Stimulated activated CD4-positive, alpha-beta T cell treated with anti-CD3 and anti-CD28 coated beads, Interleukin-15, amount 100 ng/mL, for 1 hour (primary cell): Measurements from ENCODE around the gene MYL6B.
"Not testable (repeated sequence)": the region's sequence is repeated elsewhere in the genome, so short reads cannot be mapped to it uniquely, and the experiment has no call there.

Experiments
- DNase-seq, 2 donors: peaks; one replicate each; pipeline ENCODE4 v3.0.0-alpha.2; 2020; ENCODE audit warnings: low read depth in 1 of 2, low spot score in 1 of 2

The MYL6B gene

DNA sequence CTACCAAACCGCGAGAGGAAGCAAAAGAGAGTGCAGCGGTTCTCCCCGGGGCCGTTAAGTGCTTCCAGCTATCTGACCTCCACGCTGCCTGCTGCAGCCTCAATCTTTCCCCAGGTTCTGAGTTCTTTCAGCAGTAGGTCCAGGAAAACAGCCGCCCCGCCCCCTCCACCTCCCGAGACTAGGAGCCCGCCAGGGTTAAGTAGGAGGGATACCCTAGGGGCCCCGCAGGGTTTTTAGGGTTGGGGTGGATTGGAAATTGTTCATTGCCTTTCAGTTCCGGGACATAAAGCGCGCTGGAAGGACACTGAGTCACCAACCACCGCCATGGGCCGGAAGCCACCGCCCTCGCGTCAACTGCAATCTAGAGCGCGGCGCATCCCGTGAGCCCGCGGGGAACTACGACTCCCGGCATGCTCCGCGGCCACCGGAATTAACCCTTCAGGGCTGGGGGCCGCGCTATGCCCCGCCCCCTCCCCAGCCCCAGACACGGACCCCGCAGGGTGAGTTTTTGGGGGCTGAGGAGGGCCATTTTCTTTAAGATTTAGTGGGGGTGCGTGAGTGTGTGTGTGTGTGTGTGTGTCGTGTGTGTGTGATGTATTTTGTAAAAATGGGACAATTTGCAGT is at the start of gene MYL6B:
Gene MYL6B, plus strand, starts transcription at position 456 of the 624 bp plus-strand sequence. CDS start 1,332 bp downstream, outside the sequence.
- DNase-seq: peak; percentile 81 to 90

DNA sequence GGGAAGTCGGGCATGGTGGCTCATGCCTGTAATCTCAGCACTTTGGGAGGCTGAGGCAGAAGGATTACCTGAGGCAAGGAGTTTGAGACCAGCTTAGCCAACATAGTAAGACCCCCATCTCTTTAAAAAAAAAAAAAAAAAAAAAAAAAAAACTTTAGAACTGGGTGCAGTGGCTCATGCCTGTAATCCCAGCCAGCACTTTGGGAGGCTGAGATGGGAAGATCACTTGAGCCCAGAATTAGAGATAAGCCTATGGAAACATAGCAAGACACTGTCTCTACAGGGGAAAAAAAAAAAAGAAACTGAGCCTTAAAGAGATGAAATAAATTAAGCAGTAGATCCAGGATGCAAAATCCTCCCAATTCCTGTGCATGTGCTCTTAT is 49.7 kb upstream of the MYL6B start:
- DNase-seq: no peak

DNA sequence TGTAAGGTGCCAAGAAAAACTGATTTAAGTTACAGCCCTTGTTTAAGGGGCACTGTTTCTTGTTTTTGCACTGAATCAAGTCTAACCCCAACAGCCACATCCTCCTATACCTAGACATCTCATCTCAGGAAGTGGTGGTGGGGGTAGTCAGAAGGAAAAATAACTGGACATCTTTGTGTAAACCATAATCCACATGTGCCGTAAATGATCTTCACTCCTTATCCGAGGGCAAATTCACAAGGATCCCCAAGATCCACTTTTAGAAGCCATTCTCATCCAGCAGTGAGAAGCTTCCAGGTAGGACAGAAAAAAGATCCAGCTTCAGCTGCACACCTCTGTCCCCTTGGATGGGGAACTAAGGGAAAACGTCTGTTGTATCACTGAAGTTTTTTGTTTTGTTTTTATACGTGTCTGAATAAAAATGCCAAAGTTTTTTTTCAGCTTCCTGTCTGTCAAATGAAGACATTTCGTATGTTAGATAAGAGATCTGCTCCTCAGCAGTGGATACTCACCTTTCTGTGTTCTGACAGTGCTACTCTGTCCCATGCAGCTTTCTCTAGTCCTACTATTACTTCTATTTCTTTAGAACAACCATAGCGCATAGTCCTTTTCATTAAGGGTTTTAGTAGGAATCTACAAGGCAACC is 49.2 kb upstream of the MYL6B start:
- DNase-seq: no peak

DNA sequence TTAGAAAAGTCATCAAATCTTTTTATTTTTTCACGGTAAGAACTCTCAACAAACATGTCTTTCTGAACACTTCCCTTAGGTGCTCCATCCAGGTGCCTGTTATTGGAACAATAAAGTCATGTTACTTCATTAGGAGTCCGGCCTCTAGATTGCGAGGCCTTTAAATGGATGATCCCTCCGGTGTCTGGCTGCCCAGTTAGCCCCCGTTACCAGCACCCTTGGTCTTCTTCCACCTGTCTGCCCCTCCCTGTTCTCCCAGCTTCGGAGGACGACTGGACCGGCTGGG is 48.6 kb upstream of the MYL6B start:
- DNase-seq: no peak

DNA sequence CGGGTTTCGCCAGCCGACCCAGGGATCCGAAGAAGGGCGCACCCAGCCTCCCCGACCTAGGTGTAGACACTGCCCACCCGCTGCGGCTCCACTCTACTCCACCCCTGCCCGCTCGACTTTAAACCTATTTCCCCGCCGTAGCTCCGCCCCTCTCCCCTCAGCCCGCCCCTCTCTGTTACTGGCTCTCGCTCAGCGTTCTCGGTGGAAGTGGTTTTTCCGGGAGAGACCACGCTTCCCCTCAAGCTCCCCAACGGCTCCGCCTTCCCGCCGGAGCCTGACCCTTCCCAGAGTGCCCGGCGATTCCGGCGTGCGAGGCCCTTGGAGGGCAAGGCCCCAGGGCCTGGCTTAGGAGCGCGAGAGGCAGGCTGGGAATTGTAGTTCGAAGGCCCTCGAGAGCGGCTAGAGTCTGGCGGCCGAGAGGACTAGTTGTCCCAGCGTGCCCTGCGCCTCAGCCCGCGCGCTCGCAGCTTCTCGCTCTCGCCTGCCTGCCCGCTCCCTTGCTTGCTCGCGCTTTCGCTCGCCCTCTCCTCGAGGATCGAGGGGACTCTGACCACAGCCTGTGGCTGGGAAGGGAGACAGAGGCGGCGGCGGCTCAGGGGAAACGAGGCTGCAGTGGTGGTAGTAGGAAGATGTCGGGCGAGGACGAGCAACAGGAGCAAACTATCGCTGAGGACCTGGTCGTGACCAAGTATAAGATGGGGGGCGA is 48.1 kb upstream of the MYL6B start, which contains the start of gene PA2G4:
Gene PA2G4, plus strand, starts transcription at position 451 of the 706 bp plus-strand sequence. Its CDS starts 179 bp downstream, at position 630.
- DNase-seq: peak; percentile 93 to 95

DNA sequence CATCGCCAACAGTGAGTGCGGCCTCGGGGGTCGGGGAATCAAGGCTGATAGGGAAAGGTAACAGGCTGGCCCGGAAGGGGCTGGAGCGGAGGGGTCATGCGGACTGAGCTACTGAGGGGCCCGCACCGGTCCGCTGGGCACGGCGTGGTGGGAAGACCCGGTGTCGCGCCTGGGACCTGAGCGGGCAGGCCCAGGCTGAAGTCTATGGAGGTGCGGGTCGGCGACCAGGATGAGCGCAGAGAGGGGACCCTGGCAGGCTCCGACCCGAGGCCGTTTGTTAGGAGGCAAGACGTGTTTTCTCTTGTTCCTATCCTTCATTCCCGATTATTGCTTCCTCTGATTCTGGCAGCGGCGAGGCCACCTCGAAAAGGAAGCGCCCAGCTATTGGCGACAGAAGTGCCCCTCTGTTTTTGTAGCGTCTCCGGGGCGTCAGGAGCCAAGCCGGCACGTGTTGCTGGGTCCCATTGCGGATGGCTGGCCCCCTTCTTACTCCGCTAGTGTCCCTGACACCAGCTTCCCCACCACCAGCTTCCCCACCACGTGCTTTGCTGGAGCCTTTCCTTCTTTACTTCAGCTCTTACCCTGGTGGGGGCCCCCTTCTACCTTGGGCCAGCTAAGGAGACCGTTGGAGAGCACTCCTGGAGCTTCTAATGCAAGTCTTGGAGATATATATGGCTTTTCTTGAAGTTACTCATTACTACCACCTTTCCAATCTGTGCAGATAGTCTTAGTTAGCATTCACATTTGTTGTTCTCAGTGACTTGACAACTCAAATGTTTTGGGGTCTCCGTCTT is 47.4 kb upstream of the MYL6B start:
- DNase-seq: no peak

DNA sequence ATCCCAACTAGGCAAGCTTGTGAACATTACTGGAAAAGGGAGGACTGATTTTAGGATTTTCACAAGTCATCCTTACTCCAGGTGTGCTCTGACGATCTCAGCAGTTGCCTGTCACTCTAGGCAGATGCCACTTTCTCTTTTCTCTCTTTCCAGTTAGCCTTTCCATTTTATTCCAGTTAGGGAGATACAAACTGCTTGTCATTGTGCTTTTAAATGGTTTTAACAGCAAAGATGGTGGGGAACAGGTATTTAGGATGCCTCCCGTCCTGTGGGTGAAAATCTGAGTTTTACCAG is 46.8 kb upstream of the MYL6B start:
- DNase-seq: no peak

DNA sequence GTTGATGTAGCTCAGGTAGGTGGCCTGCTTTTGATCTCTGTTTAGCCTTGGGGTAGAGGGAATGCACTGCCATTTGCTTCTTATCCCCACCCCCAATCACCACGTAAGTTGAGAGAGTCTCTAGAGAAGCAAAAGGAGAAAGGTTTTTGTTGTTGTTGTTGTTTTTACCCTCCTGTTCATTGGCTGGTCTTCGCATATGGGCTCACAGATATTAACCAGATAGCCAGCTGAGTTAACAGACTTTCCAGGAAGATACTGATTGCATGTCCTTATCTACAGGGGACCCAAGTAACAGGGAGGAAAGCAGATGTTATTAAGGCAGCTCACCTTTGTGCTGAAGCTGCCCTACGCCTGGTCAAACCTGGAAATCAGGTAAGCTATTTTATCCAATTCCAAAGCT is 45.1 kb upstream of the MYL6B start:
- DNase-seq: no peak

DNA sequence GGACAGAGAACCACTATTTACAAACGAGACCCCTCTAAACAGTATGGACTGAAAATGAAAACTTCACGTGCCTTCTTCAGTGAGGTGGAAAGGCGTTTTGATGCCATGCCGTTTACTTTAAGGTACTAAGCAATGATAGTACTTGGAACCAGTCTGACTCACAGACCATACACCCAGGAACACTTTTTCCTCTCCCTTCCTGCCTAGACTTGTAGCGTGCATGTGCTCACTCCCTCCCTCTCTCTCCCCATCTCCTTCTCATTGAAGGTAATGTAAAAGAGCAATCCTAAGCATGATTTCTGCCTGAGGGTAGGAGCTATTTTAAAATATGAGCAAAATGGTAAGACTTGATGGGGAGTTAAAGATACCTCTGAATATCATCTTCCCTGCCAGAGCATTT is 41.8 kb upstream of the MYL6B start:
- no peak for DNase-seq

DNA sequence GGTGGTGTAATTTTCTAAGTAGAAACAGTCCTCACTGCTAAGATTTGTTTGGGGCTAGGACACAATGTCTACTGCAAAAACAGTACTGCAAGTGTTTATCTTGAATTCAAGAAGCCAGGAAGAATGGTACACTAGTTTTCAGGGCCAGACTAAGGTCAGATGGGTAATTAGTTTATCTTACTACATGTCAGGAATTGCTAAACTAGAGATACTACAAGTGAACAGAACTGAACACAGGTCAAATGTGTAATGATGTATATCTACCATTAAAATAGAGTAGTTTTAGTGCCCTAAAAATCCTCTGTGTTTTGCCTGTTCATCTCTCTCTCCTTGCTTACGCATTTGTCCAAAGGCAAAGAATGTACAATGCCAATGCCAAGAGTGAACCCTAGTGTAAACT is 38.3 kb upstream of the MYL6B start:
- DNase-seq: no peak

DNA sequence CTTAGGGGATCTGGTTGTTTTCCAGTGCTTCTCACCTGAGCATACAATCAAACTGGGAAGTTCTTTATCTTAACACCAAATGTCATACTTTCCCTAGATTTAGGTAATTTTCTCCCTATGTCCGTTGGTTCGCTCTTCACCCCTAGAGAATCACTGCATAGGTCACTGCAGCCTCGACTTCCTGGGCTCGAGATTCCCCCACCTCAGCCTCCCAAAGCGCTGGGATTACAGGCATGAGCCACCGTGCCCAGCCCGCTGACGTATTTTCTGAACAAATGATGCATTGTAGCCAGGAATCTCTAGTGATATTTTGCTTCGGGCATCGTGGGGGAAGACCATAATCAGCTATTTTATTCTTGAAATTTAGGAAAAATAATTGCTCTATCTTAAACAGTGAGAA is 37.1 kb upstream of the MYL6B start:
- no peak for DNase-seq

DNA sequence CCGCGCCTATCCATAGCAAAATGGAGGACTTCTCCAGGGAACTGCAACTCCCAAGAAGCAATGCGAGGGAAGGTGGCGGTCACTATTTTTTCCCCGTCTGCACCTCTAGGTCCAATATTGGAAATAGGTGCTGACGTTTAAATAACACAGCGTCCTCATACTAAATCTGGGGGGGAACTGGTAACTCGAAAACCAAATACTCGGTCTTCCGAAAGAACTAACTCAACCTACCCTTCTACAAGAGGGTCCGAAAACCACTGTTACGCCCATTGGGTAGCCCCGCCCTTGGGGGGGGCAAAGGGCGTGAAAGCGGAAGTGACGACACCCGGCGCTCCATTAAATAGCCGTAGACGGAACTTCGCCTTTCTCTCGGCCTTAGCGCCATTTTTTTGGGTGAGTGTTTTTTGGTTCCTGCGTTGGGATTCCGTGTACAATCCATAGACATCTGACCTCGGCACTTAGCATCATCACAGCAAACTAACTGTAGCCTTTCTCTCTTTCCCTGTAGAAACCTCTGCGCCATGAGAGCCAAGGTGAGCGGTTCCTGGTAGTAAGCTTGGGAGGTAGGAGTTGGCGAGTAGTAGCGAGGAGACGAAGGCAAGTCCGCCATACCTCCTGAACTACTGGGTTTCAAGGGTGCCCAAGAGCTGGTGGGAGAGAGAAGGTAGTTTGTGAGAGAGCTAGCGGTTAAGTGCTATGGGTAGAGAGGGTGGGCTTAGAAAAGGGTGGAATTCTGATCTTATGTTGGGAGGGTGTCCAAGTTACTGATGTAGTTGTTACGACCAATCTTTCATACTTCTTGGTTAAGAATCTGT is 35.9 kb upstream of the MYL6B start, which contains the start of gene RPL41:
Gene RPL41, plus strand, starts transcription at position 367 of the 815 bp plus-strand sequence.
- DNase-seq: peak; percentile 90

DNA sequence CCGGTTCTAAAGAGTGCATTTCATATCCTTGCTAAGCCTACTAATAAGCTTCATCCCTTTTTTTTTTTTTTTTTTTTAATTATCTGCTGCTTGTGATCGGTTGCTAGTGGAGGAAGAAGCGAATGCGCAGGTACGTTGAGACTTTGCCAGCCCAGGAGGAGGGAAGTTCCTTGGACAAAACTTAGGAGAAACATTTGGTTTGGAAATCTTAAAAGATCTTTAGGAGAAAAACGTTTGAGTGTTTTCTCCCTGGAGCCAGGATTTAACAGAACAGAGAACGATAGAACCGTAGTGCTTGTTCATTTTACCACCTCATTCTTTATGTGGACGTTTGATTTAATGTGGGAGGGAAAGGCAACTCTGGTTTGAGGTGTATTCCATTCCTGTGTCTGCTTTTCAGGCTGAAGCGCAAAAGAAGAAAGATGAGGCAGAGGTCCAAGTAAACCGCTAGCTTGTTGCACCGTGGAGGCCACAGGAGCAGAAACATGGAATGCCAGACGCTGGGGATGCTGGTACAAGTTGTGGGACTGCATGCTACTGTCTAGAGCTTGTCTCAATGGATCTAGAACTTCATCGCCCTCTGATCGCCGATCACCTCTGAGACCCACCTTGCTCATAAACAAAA is 35.2 kb upstream of the MYL6B start:
- not testable (repeated sequence) for DNase-seq

DNA sequence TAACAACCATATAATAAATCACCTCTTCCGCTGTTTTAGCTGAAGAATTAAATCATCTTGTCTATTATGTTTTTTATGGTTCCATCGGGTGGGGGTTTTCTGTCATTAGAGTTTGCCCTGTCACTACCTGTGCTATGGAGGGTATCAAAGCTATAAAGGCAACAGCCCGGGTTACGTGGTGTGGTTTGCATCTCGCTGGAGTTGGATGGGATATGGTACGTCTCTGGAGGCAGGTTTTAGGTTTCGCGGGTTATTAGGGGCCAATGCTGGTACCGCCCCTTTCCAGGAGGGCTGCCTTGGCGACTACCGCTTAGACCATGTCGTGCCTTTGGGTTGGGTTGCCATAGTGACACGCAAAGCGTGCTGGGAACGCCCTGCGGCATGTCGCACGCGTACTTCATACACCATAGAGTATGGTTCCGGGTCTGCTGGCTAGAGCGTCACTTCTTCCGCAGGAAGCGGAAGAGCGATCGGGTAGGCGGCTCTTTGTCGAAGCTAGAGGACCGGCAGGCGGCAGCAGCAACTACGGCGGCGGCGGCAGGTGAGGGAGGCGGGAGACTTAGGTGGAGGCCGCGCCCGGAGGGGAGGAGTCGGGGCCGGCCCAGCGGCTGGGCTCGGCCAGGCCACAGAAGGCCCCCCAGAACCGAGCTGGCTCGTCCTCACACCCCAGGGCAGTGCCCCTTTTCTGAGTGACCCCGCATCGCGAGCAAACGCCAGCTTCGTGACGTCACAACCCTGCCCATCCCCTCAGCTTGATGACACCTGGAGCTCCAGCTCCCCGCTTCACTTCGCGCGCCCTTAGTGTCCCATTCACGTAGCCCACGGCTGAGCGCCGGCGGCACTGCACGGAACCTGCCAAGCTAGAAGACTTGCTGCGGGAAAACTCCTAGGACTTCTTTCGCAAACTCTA is 34.4 kb upstream of the MYL6B start, which contains the start of gene ZC3H10:
Gene ZC3H10, plus strand, starts transcription at position 489 of the 910 bp plus-strand sequence. CDS start 2,297 bp downstream, outside the sequence.
- DNase-seq: peak; percentile 84 to 92

DNA sequence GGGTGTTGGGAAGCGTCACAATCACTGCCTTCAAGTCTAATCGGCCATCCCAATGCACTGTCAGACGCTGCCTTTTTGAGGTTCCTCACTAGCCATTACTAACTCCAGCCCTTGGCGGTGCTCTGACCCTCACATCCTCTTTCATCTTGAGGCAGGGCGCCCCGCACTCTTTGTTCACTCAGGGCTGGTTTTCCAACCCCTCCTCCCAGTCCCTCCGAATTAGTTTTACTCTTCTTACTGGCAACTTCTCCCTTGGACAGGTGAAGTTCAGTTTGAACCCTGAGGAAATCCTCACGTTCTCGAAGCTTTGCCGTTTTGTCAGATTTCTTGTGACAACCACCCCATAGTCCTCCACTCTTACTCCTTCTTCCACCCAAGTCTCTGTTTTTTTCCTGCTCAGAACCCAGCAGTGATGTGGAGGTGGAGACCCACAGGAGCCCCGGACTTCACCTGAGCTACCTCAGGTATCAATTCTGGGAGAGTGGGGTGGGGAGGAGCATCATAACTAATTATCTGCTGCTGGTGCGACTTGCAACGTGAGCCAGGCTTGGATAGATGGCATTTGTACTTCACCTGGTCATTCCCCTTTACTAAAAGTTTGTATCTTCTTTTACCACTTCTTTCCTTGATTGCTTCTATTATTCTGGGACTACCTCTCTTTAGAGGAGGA is 33.6 kb upstream of the MYL6B start:
- DNase-seq: no peak

DNA sequence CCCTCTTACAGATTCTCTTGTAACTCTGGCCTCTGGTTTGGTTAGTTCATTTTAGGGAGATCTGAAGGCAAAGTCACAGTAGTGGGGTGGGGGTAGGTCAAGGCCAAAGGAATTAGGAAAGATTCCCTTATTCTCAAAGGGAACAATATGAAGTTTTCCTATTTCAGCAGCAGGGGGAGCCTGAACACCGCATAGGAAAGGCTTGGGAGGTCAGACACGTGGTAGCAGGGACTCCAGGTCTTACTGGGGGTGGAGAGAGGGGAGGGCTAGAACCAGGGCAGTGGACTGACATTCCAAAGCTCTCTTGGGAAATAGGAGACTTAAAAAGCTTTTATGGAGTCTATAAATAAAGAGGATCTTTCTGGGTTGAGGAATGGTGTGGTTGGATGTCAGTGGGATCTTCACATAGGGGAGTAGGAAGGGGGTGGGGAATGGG is 33.0 kb upstream of the MYL6B start:
- no peak for DNase-seq

DNA sequence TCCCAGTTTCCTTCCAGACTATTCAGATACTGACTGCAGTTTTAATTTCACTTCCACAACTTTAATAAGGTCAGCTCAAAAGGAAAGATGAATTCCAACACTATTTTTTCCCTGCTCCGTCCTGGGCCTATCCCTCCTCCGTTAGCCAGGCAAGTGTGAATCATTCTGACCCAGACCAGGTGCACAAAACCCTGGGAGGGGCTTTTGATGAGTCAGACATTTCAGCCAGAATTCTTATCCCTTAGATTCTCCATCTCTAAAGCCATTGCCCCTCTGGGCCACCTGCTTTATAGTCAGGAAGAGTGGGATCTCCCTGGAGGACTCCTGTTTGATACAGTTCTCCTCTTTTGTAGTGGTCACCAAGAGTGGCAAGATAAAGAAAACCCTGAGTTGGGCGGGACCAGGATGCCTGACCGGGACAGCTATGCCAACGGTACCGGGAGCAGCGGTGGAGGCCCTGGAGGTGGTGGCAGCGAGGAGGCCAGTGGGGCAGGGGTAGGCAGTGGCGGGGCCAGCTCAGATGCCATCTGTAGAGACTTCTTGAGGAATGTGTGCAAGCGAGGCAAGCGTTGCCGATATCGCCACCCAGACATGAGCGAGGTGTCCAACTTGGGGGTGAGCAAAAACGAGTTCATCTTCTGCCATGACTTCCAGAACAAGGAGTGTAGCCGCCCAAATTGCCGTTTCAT is 32.1 kb upstream of the MYL6B start:
- no peak for DNase-seq

DNA sequence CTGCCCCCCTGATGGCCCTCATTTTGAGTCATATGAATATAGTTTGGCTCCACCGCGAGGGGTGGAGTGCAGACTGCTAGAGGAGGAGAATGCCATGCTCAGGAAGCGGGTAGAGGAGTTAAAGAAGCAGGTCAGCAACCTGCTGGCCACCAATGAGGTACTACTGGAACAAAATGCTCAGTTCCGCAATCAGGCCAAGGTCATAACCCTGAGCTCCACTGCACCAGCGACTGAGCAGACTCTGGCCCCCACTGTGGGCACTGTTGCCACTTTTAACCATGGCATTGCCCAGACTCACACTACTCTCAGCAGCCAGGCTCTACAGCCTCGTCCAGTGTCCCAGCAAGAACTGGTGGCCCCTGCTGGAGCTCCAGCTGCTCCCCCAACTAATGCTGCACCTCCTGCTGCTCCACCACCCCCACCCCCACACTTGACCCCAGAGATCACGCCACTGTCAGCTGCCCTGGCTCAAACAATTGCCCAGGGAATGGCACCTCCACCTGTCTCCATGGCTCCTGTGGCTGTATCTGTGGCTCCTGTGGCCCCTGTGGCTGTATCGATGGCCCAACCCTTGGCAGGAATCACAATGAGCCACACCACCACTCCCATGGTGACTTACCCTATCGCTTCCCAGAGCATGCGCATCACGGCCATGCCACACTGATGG is 31.1 kb upstream of the MYL6B start:
- no peak for DNase-seq
